GM23248 (cell line): ENCODE results near the gene ZSCAN10.

ENCODE experiments used
- EZH2 ChIP-seq: fragments of 200-600 bp; sonication (generic); IDR thresholded peaks from 2 replicates; pipeline ENCODE4 v1.6.1; 2018; ENCODE audit warnings: antibody characterized with exemption, mild to moderate bottlenecking; ENCODE audit not compliant: insufficient read depth, poor library complexity, severe bottlenecking
- EZH2phosphoT487 ChIP-seq: fragments of 200-600 bp; sonication (generic); IDR thresholded peaks from 2 replicates; pipeline ENCODE4 v1.6.1; 2018; ENCODE audit warnings: antibody characterized with exemption, moderate library complexity, mild to moderate bottlenecking, low read depth; ENCODE audit not compliant: insufficient read depth

DNA sequence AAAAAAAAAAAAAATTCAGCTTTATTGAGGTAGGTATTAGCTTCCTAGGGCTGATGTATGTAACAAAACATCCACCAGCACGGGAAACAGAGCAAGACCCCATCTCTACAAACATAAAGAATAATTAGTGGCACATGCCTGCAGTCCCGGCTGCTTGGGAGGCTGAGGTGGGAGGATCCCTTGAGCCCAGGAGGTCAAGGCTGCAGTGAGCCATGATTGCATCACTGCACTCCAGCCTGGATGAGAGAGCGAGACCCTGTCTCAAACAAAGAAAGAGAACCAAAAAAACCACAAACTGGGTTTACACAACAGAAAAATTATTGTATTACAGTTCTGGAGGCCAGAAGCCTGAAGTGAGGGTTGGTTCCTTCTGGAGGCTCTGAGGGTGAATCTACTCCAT is 56.7 kb downstream of the ZSCAN10 start:
- TF ChIP-seq EZH2phosphoT487 (no peak), EZH2 (no peak)
